Panc1 (cell line): Measurements from ENCODE around the gene PRKAG3. TPM values are rescaled to one million over a fixed set of nuclear protein-coding genes. Genes with fewer than 3 reads are reported as not detected.

ENCODE experiments used
- ATAC-seq: fragments of 200-7000 bp; cut with Tn5 transposase; 2 replicates; pipeline ENCODE4 v1.9.1; 2020; ENCODE audit warnings: mild to moderate bottlenecking, moderate library complexity
- BruUV-seq: library from RNA; stranded (reverse); fragments of 400-500 nt; replicated peaks from 2 replicates; lab custom pipeline; 2021; lab: Mats Ljungman, UMichigan
- CTCF ChIA-PET: fragments of 300-600 bp; sonication (Branson Sonifier 250); formaldehyde crosslinking; loops from one replicate; lab custom pipeline; 2022; ENCODE audit warnings: antibody characterized with exemption; lab: Charles Lee
- POLR2A ChIA-PET: fragments of 300-600 bp; sonication (Branson Sonifier 250); formaldehyde crosslinking; loops from one replicate; lab custom pipeline; 2022; ENCODE audit warnings: antibody characterized with exemption; lab: Charles Lee
- DNase-seq: peaks from one replicate; pipeline ENCODE4 v3.0.0-alpha.2; 2010; ENCODE audit warnings: low read depth, low spot score
- H3K27ac ChIP-seq: 2 replicates; pipeline ENCODE4 v1.5.1; 2011; ENCODE audit warnings: mild to moderate bottlenecking, low read length, inconsistent platforms
- H3K27me3 ChIP-seq: fragments of 200-500 bp; sonication (Bioruptor generic); 2 replicates; pipeline ENCODE4 v1.6.0; 2014; ENCODE audit warnings: low read length, inconsistent platforms; ENCODE audit not compliant: control insufficient read depth, insufficient read depth
- H3K36me3 ChIP-seq: fragments of 200-500 bp; sonication (Bioruptor generic); 2 replicates; pipeline ENCODE4 v1.5.1; 2014; ENCODE audit warnings: inconsistent platforms, mild to moderate bottlenecking, low read length, moderate library complexity; ENCODE audit not compliant: control insufficient read depth, insufficient read depth
- H3K4me1 ChIP-seq: 2 replicates; pipeline ENCODE4 v1.5.1; 2011; ENCODE audit warnings: inconsistent platforms, mild to moderate bottlenecking, low read length, moderate library complexity; ENCODE audit not compliant: control insufficient read depth, insufficient read depth
- H3K4me3 ChIP-seq, 2 experiments: 2 replicates each; pipeline ENCODE4 v1.5.1; 2011 to 2012; ENCODE audit warnings: low read depth in 2 of 2, low read length in 2 of 2, mild to moderate bottlenecking in 2 of 2, inconsistent platforms in 1 of 2, moderate library complexity in 1 of 2
- H3K9me3 ChIP-seq: fragments of 200-500 bp; sonication (Bioruptor generic); 2 replicates; pipeline ENCODE4 v1.5.1; 2014; ENCODE audit warnings: low read depth, mild to moderate bottlenecking, inconsistent platforms, low read length, moderate library complexity; ENCODE audit not compliant: control insufficient read depth, insufficient read depth
- CTCF ChIP-seq: fragments of 450-650 bp; IDR thresholded peaks from 2 replicates; pipeline ENCODE4 v1.5.1; 2017; ENCODE audit warnings: mild to moderate bottlenecking
- POLR2AphosphoS5 ChIP-seq: IDR thresholded peaks from 2 replicates; pipeline ENCODE4 v1.6.1; 2012; ENCODE audit warnings: mild to moderate bottlenecking, low read depth, low read length, moderate library complexity
- REST ChIP-seq, 2 experiments: IDR thresholded peaks; 2 replicates each; pipeline ENCODE4 v1.6.1; 2011 to 2012; ENCODE audit warnings: low read depth in 2 of 2, control low read depth in 1 of 2, low read length in 1 of 2, mild to moderate bottlenecking in 1 of 2, moderate library complexity in 1 of 2; ENCODE audit not compliant: insufficient read depth in 1 of 2
- SIN3A ChIP-seq: IDR thresholded peaks from 2 replicates; pipeline ENCODE4 v1.6.1; 2012; ENCODE audit warnings: low read depth, mild to moderate bottlenecking, low read length, moderate library complexity, borderline replicate concordance; ENCODE audit not compliant: insufficient read depth
- TCF7L2 ChIP-seq: IDR thresholded peaks from 2 replicates; pipeline ENCODE4 v1.6.1; 2011; ENCODE audit warnings: mild to moderate bottlenecking, low read depth, low read length, inconsistent platforms
- in situ Hi-C: cut with HindIII; loops from 2 replicates; pipeline ENCODE4 v1.10.0; 2016; ENCODE audit warnings: low sequenced_read_pairs, low pct_unique_long_range_greater_than_20kb
- intact Hi-C: fragments of 100-400 bp; cut with micrococcal nuclease; formaldehyde crosslinking; loops from one replicate; pipeline ENCODE4 v1.10.0; 2022; ENCODE audit not compliant: unreplicated experiment
- total RNA-seq: library from RNA; stranded (reverse); gene quantifications from one replicate; pipeline ENCODE4 v1.2.1, GENCODE V29; 2021; ENCODE audit not compliant: unreplicated experiment

PRKAG3 gene
- total RNA-seq, 1 experiment from 2014 or later, result not detected

GRCh38 chr2:218870984-218871344, 39.4 kb upstream of the PRKAG3 start:
- intact Hi-C loops, result no loop called here
- H3K27me3 ChIP-seq, result no peaks in the 10 kb centered on the region

GRCh38 chr2:218869064-218869463, 37.5 kb upstream of the PRKAG3 start:
- H3K27ac ChIP-seq, result no peak overlapping the region
- TF ChIP-seq SIN3A (no peak), CTCF (no peak), POLR2AphosphoS5 (no peak), TCF7L2 (no peak), REST (IDR thresholded peaks at IDR 0.05; ENCODE audit: insufficient read depth in 1 of 2, low read depth in 2 of 2, low read length in 1 of 2) (no peak)
- ATAC-seq (no peak), DNase-seq (no peak)
- ChIA-PET CTCF (interaction anchor here (1.0 kb wide), 1 partner anchor 141 kb away, joined by 3 read pairs; no protein-coding TSS in a partner anchor), POLR2A (interaction anchor here (0.5 kb wide), 1 partner anchor 45 kb away, joined by 8 read pairs; no protein-coding TSS in a partner anchor)
- intact Hi-C loops, result no loop called here
- BruUV-seq, result no TSS peak
- in situ Hi-C loops, result no loop called here
- no peaks in the 10 kb centered on the region for H3K27me3 ChIP-seq
- no peaks in the 10 kb centered on the region for H3K36me3 ChIP-seq
- no peaks in the 10 kb centered on the region; the same call in 1 of the 2 replicates for H3K4me1 ChIP-seq
- H3K9me3 ChIP-seq, result no peaks in the 10 kb centered on the region
- no peak overlapping the region for H3K4me3 ChIP-seq

More at GRCh38 chr2:218870984-218871344, 39.4 kb upstream of the PRKAG3 start:
- DNase-seq (no peak), ATAC-seq (no peak)
- Histone ChIP-seq H3K36me3 (no peaks in the 10 kb centered on the region), H3K4me1 (no peaks in the 10 kb centered on the region), H3K9me3 (no peaks in the 10 kb centered on the region), H3K27ac (no peak overlapping the region), H3K4me3 (no peak overlapping the region)
- in situ Hi-C loops, result no loop called here
- BruUV-seq, result no TSS peak
- TF ChIP-seq REST (IDR thresholded peaks at IDR 0.05; ENCODE audit: insufficient read depth in 1 of 2, low read depth in 2 of 2, low read length in 1 of 2) (no peak), POLR2AphosphoS5 (no peak), CTCF (no peak), TCF7L2 (no peak)
- ChIA-PET CTCF (interaction anchor here (0.6 to 1.7 kb wide), 2 partner anchors 27 to 172 kb away, joined by 4 to 5 read pairs; no protein-coding TSS in a partner anchor), POLR2A (no interaction called here)
